Activated CD8-positive, alpha-beta memory T cell treated with anti-CD3 and anti-CD28 coated beads for 1 hour (primary cell): ENCODE data around the gene CDK15.

Source experiments
- DNase-seq, 2 donors: peaks; one replicate each; pipeline ENCODE4 v3.0.0-alpha.2; 2020; ENCODE audit warnings: low read depth in 1 of 2; ENCODE audit errors: extremely low read depth in 1 of 2

The CDK15 gene

DNA sequence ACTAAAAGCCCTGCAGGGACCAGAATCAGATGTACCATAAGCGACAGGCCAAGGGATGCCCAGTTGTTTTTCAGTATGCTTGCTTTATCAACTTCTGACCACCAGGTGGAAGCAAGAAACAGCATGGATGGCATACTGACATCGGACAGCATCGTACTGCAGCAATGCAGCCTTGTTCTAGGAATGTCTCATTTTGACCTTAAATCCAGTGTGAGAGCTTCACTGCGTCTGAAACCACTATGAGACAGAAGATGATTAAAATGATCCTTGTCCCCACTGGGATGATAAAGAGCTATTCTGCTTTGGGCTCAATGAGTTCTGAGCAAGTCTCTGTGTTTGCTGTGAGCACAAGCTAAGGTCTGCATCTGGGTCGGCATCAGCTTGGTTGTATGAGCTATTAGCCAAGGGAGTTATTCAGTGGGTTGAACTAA is 54.3 kb downstream of the CDK15 start:
- DNase-seq: no peak

DNA sequence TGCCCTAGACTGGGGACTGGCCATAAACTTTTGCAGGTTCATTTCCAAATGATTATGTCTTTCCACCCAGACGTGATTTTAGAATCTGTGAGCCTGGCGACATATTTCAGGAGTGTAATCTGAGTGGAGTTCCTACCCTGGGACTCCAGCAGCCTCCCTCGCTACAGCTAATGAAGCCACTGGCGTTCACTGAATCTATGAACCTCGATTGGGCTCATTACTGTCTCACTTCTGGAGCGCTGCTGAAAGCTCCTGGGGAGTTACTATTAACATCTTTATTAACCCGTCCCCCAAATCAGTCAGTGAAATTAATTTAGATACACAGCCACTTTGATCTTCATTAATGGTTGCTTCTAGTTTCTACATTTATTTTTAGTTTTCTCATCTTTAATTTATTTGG is 56.5 kb downstream of the CDK15 start:
- no peak for DNase-seq

DNA sequence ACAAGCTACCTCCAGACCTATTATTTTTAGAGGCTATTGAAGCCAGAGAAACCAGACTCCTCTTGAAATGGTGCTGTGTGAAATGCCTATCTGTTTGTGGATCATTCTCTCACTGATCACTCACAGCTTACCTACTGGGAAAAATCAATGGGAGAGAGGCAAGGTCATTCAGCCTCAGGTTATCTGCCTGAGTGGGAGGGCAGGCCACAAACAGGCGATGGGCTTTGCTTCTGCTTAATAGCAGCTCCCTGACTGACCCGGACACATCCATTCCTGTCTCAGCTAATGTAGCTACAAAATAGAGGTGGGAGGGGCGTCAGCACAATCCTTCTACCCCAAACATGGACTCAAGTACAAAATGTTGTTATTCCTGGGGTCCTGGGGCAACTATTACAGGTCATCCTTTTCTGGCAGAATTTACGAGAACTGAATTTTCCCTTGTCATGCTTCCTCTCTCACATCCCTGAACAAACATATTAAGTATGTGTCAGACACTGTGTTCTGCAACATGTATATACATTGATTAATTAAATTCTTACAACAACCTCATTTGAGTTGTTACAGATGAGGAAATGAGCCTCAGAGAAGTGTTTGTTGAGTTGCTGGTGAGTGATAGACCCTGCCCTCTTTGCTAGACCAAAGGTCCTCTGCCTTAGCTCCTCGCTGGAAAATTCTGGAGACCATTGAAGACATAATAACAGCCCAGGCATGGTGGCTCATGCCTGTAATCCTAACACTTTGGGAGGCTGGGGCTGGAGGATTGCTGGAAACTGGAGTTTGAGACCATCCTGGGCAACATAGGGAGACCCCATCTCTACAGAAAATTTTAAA is 60.5 kb downstream of the CDK15 start:
- DNase-seq: no peak

DNA sequence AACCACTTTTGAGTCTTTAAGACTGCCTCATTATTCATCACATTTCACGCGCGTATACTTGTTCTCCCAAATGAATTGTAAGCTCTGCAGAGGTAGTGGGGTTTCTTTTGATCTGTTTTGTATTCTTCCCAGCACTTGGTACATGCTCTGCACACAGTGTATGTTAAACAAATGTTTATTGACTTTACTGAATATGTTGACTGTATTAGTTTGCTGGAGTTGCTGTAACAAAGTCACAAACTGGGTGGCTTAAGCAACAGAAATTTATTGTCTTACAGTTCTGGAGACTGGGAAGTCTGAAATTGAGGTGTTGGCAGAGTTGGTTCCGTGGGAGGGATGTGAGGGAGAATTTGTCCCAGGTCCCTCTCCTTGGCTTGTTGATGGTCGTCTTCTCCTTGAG is 65.1 kb downstream of the CDK15 start:
- no peak for DNase-seq

DNA sequence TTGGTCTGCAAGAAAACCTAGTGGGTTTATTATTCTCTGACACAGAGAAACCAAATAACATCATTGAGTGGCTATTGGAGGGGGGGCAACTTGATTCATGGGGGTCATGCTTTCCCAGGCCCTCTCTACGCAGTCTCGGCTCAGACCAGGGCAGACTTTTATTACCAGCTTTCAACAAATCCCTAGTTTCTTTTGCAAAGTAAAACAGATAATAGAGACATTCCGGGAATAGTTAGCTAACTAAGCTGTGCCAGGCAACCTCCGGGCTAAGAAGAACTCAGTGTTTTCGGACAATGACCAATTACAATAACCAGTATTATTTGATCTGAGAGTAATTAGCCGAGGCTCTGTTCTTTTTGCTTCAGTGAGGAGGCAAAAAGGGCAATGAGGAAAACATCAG is 66.3 kb downstream of the CDK15 start:
- no peak for DNase-seq

DNA sequence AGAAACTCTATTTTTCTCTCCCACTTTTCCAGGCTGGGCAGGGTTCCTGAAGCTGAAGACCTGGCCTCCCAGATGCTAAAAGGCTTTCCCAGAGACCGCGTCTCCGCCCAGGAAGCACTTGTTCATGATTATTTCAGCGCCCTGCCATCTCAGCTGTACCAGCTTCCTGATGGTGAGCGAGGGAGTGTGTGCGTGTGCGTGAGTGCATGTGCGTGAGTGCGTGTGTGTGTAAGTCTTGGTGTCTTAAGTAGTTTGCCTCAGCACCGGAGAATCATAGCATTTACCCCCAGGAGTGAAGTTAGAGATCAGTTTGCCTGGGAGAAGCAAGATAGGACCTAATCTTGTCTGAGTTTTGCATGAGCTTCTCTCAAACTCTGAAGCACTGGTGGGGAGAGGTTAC is 73.7 kb downstream of the CDK15 start:
- DNase-seq: no peak

DNA sequence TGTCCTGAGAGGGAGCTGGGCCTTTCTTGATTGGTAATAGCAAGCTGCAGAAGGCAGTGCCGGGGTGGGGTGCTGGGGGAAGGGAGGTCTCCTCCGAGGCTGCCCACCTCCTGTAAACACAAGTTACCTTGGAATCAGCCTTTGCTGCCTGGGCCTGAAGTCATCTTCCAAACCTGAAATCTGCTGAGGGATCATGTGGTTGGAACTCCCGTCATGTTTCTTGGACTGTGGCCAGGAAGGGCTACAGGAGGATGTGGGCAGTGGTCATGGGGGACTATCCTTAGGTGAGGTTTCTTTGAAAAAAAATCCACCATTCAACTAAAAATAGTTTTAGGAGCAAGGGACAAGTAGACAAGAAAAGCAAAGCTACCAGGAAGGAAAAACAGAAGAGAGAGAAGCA is 74.2 kb downstream of the CDK15 start:
- DNase-seq: no peak

DNA sequence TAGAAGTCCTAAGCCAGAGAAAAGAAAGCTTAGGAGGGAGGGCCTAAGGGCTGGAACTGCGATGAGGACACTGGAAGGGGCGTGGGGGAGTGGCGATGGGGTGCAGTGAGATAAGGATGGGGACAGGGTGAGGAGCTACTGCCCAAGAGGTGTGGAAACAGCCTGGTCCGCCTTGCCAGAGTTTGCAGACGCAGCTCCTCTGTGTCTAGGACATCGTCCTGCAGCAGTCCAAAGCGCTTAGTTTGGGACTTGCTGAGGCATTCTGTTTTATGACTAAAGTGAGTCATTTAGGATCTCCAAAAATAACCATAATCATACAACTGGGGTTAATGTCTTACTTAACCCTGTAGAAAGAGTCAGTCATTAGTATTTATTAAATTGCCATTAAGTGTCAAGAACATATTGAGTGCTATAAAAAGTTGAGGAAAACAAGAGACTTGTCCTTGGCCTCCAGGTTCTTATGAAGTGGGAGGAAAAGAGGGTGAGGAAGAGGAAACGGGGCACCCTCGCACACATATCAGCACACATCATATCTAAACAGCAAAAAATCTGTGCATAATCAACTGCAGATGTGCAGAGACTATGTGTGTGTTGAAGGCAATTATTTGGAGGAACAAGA is 74.8 kb downstream of the CDK15 start:
- no peak for DNase-seq

DNA sequence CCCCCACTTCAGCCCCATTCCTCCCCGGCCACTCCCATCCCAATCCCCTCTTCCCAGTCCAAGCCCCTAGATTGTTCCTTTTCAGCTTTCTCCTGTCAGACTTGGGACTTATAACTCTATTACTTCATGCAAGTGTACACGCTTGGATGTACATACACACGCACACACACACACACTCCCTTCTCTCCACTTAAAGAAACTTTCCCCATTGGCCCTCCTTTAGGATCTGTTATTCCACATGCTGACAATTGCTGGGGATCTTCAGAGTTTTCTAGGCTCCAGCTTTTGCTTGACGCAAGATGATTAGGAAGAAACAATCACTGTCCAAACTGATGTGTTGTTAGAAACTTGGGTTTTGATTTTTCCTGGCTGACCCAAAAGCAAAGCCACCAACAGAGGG is 75.4 kb downstream of the CDK15 start:
- no peak for DNase-seq

DNA sequence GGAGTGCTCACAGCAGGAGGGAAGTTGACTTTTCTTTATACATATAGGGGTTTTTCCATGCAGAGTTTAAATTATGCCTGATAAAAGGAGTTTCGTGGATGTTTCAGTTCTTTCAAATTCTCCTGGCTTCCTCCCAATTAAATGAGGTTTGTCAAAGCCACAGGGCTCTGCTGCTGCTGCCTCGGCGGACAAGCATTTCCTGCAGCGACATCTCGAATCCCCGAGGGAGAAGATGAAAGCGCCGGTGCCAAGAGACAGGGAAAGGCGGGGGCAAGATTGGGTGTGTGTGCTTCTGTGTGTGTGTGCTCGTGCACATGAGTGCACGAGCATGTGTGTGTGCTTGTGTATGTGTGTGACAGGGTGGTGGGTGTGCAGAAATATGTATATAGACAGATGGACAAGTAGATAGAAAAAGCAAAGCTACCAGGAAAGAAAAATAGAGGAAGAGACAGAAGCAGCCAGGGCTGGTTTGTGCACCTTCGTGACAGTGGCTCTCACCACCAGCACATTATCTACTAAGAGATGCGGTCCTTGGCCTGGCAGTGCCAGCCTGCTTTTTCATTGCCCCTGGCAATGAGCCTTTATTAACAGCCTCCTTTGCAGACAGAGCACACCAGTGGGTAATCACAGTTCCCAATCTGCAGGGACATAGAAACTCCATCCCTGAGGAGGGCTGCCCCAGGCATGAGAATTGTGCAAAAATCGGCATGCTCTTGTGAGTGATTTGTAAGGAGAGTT is 76.2 kb downstream of the CDK15 start:
- DNase-seq: no peak

DNA sequence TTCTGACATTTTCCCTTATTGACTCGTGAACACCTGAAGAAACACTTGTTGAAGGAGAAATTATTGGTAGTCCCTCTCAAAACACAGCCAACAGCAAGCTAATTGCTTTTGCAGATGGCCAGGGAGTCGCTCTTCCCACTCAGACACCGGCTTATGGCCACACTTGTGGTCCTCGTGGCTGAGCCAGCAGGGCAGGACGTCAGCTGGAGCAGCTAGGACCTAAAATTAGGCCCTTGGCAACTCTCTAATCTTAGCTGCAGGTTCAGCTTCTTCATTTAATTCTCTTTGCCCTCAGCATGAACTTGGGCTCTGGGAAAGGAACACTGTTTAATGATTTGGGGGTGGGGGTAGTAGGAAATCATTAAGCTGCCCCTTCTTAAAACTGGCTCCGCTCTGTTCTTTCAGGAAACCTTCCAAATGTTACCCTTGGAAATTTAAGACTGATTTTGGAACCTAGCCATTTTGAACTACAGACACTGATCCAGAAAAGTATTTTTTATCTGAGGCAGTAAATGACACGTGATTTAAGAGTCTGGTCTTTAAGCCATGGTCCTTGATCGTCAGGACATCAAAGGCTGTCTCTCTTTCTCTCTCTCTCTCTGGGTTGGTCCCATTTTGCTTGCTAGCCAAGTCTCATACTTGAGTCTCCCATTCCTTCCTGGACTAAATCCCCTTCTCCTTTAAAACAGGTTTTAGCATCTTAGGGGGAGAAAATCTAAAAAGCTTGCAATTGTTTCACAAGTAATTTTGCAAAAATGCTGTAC is 77.5 kb downstream of the CDK15 start:
- DNase-seq: no peak

DNA sequence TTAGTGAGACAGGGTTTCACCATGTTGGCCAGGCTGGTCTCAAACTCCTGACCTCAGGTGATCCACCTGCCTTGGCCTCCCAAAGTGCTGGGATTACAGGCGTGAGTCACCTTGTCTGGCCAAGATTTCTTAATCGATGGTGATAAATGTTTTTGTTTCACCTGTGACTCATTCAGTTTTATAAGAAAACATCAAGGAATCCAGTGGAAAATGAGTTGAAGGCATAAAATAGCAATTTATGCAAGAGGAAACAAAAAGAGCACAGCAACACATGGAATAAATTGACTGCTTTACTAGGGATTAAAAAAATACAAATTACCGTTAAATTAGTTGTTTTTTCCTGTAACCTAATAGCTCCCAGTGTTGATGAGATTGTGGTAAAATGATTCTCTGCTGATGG is 80.2 kb downstream of the CDK15 start:
- DNase-seq: no peak

DNA sequence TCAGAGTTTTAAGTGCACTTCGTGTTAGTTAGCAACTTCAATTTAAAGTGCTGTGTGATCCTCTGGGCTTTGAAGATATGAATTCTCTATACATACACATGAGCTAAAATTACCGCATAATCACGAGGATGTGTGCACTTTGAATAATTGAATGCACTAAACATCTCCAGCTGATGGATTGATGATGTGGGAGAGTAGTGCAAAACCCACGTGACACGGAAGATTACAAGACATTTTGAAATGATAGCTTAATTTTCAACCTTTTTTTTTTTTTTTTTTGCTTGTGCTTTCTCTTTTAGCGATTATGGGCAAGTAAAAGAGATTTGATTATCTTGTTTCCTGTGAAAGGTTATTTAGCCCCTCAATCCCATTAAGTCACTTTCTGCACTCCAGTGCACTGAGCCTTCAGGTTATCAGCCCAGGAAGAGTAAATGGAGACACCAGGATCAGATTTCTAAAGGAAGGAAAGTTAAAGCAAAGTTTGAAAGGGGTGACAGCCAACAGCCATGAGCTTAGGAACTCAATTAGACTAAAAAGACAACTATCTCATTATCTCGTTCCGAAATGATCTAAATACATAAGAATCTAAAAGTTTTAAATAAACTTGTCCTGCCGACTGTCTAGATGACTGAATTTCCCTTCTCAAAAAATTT is 81.6 kb downstream of the CDK15 start:
- DNase-seq: no peak

DNA sequence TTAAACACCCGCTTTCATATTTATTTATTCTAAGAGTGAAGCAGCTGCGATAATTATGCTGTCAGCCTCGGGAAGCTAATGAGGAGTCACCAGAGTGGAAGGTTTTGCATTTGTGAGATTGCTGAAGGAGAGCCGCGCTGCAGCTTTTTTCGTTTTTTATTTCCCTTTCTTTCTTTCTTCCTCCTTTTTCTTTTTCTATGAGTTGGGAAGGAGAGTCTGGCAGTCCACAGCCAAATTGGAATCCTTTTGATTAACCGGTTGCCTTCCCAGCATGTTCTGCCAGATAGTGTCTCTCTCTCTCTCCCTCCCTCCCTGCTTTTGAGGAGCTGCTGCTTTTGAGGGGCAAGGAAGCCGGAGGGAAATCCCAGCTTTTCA is 82.1 kb downstream of the CDK15 start:
- no peak for DNase-seq

DNA sequence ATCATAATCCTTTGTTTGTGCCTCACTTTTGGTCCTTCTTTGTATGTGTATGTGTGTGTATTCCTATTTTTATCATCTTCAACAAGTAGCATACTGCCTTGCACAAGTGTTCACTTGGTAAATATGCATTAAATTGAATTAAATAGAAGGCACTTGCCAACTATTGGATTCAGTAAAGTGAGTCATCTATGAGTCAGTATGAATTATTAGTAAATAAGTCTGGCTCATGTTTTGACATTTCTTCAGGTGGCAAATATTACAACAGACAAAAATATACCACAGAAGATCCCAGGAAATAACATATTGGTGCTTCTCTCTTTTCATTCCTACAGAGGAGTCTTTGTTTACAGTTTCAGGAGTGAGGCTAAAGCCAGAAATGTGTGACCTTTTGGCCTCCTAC is 84.1 kb downstream of the CDK15 start:
- DNase-seq: no peak

DNA sequence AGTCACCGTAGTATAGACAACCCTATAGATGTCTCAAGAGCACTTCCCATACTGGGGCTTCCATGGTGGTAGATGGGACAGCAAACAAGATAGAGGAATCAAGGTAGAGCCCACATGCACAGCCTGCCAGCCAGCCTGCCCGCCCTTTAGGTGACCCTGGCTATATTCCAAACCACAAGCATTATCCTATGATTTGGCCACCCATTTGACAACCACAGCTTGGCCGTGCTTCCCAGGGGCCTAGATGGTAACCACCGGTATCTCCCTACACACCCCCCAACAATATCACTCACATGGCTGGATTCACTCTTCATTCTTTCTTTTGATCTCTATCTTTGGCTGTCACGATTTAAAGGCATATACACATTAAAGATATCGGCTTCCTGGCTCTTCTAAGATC is 85.3 kb downstream of the CDK15 start:
- no peak for DNase-seq

DNA sequence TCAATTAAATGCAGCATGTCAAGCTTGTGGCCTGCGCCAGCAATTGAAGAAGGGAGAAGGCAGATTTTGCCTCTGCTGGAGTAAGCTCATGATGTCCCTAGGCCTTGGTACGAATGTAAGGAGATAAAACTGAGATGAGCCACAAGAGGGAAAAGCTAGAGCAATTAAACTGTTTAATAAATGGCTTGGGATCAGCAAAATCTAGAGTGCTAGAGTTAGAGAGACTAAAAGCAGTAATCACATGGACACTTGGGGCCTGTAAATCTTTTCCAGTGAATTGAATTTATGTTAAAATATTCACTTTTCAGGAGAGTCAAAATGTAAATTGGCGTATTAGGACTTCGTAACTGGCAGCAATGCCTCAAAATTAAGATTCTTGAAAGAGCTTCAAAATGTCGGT is 86.2 kb downstream of the CDK15 start:
- DNase-seq: no peak

DNA sequence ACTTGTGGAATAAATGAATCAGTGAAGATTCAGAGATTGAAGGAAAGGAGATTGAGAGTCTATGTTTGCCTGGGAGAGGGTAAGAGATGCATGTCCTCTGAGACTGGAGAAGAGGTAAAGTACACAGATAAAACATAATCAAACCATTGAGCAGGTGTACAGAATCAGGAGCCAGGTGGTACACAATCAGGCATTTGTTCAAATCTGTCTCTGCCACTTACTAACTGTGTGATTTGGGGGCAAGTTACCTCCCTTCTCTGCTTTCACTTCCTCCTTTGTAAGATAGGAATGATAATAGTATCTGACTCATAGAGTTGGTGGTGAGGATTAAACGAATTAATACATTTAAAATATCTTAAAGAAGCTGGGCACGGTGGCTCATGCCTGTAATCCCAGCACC is 94.0 kb downstream of the CDK15 start:
- no peak for DNase-seq

DNA sequence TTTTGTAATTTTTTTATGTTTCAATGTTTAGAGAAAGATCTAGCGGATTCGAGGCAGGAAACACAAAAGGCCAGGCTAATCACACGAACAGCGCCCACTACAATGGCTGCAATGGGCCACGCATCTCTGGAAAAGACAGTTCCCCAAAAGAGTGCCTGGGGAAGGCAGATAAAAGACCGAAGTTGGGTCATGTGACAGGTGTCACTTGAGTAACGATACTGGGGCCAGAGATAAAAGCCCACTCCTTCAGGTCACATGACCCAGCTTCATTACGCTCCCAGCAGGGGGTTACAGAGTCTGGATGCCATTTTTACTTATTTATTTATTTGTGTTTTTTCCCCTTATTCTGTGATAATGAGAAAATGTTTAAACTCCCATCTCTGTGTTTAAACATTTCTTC is 95.4 kb downstream of the CDK15 start:
- DNase-seq: no peak

DNA sequence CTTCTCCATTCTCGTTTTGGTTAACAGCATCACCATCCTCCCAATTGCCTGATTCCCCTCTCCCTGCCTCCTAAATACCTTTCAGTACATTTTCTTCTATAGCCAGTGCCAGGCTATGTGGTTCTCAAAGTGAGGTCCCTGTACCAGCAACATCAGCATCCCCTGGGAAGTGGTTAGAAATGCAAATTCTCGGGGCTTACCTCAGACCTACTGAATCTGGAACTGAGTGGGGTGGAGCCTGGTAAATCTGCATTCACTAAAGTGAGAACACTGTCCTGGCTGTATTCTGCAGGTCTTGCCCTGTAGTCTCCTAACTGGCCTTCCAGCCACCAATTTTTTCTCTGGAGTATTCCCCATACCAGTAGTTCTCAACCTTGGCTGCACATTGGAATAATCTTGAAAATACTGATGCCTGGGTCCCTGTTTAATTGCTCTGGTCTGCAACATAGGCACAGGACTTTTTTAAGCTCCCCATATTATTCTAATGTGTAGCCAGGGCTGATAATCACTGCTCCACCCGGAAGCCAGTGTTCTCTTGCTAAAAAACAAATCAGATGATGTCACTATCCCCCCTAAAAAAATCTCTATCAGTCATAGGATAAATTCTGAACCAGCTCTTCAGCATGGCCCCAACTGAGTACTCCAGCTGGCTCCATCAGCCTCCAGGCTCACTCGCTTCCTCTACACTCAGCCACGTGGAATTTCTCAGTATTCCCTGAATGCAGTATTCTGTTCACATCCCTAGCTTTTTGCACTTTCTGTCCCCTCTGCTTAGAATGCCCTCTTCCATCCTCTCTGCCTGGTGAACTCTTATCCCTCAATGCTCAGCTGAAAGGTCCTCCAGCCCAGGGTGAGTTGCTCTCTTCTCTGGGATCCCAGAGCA is 98.4 kb downstream of the CDK15 start:
- DNase-seq: no peak
